ENCODE results near the gene MYO10. TPM values are rescaled to one million over a fixed set of nuclear protein-coding genes. Genes with fewer than 3 reads are reported as not detected.

Gene MYO10
- total and polyA plus RNA-seq, 2 of the 8 experiments (the other 6 are each of a cell fraction or from before 2014, with no cell fraction given) = 21.5 to 107 TPM

GRCh38 chr5:16921211-16921610, 14.9 kb downstream of the MYO10 start:
- no peaks in the 10 kb centered on the region for H3K27me3 ChIP-seq (replicated peaks in 1 of 4; ENCODE audit: control insufficient read depth in 3 of 4, extremely low read depth in 1 of 4, insufficient read depth in 3 of 4, low read length in 3 of 4)
- no peaks in the 10 kb centered on the region for H3K36me3 ChIP-seq (ENCODE audit: control insufficient read depth in 2 of 4, insufficient read depth in 4 of 4, low read length in 3 of 4)
- H3K14ac ChIP-seq (ENCODE audit: insufficient read length) = no peak overlapping the region
- TF ChIP-seq TCF12 (IDR thresholded peaks at IDR 0.05; ENCODE audit: low read depth, low read length) = no peak
- TF ChIP-seq TBP (IDR thresholded peaks at IDR 0.05; ENCODE audit: low read depth, low read length) = no peak
- TF ChIP-seq ZNF274 (IDR thresholded peaks at IDR 0.05; ENCODE audit: borderline replicate concordance, extremely low read depth, low read length) = no peak
- TF ChIP-seq RXRA (IDR thresholded peaks at IDR 0.05; ENCODE audit: insufficient read depth, low read depth, low read length) = no peak
- no peak for TF ChIP-seq CREB1 (IDR thresholded peaks at IDR 0.05)
- no peak for TF ChIP-seq NRF1 (IDR thresholded peaks at IDR 0.05; ENCODE audit: low read depth, low read length)
- TF ChIP-seq PHF8 (conservative IDR thresholded peaks at IDR 0.05; ENCODE audit: low read depth, low read length) = no peak
- H3K79me2 ChIP-seq (ENCODE audit: control insufficient read depth in 1 of 2, insufficient read depth in 2 of 2, low read length in 2 of 2) = peaks cover 0 to 74% of the 10 kb centered on the region in 2 experiments; a peak in 2 of 4 replicates
- H2BK5ac ChIP-seq (ENCODE audit: low read depth, low read length) = no peak overlapping the region
- H3K4me2 ChIP-seq (ENCODE audit: insufficient read depth in 1 of 2, low read depth in 2 of 2, low read length in 2 of 2) = no peak overlapping the region
- H2BK12ac ChIP-seq (ENCODE audit: low read depth, low read length) = no peak overlapping the region
- ChIA-PET POLR2A (ENCODE audit: partially characterized antibody) (no interaction called here), CTCF (ENCODE audit: partially characterized antibody) (interaction anchor here (0.6 to 1.8 kb wide), 2 partner anchors 8 to 12 kb away, joined by 4 to 10 read pairs; no protein-coding TSS in a partner anchor)
- DNase-seq (ENCODE audit: low read depth in 1 of 2, low spot score in 2 of 2) (no peak), FAIRE-seq (no peak)
- H3K79me1 ChIP-seq (ENCODE audit: low read depth, low read length) = no peaks in the 10 kb centered on the region
- H3K23ac ChIP-seq (ENCODE audit: insufficient read length) = no peak overlapping the region
- H2BK20ac ChIP-seq (ENCODE audit: low read length) = no peak overlapping the region
- H2AFZ ChIP-seq (ENCODE audit: low read length) = no peak overlapping the region
- no peaks in the 10 kb centered on the region for H3K23me2 ChIP-seq (ENCODE audit: low read depth, low read length)
- H2BK120ac ChIP-seq (replicated peaks; ENCODE audit: low read depth, low read length) = no peak overlapping the region
- no peak overlapping the region for H3K4ac ChIP-seq (replicated peaks; ENCODE audit: insufficient read length, low read depth, low read length)
- no peak overlapping the region for H3K18ac ChIP-seq (ENCODE audit: extremely low read depth, low read length)
- H3K27ac ChIP-seq (ENCODE audit: low read depth, low read length) = no peak overlapping the region
- H4K91ac ChIP-seq (replicated peaks; ENCODE audit: insufficient read length, low read length) = no peak overlapping the region
- peaks cover 0 to 4% of the 10 kb centered on the region in 2 experiments for H4K20me1 ChIP-seq (replicated peaks in 1 of 2; ENCODE audit: control insufficient read depth in 1 of 2, insufficient read depth in 2 of 2, low read length in 2 of 2)
- no peaks in the 10 kb centered on the region for H3K9me3 ChIP-seq (ENCODE audit: insufficient read depth in 2 of 2, low read depth in 1 of 2, low read length in 1 of 2)
- no peaks in the 10 kb centered on the region for H3K4me1 ChIP-seq (replicated peaks in 1 of 4; ENCODE audit: control insufficient read depth in 3 of 4, insufficient read depth in 4 of 4, low read length in 3 of 4)
- H2BK15ac ChIP-seq (ENCODE audit: low read length) = no peak overlapping the region
- no peak overlapping the region for H4K8ac ChIP-seq (ENCODE audit: extremely low read depth, insufficient read depth, low read length)
- no peak overlapping the region for H3K9ac ChIP-seq (replicated peaks in 1 of 4; ENCODE audit: extremely low read depth in 1 of 4, low read depth in 3 of 4, low read length in 3 of 4)
- H4K5ac ChIP-seq (ENCODE audit: insufficient read length, low read depth, low read length) = no peak overlapping the region
- H3K4me3 ChIP-seq (ENCODE audit: extremely low read depth in 1 of 4, insufficient read depth in 2 of 4, low read depth in 3 of 4, low read length in 4 of 4) = no peak overlapping the region
- no peak overlapping the region for H3K56ac ChIP-seq (replicated peaks; ENCODE audit: insufficient read length, low read depth, low read length)
- 92% methylated on average over 4 of the region's 4 CpGs; no CpG with 5 or more reads in 1 of the 2 experiments for WGBS, 2 experiments (ENCODE audit: extremely low coverage in 1 of 2, insufficient coverage in 1 of 2, insufficient read length in 1 of 2, insufficient replicate concordance in 2 of 2, low coverage in 1 of 2, low lambda C conversion rate in 2 of 2, missing lambda C conversion rate in 1 of 2)
- no peak overlapping the region for H2AK5ac ChIP-seq (ENCODE audit: low read depth, low read length)
